HUES64 (cell line): ENCODE measurements around the gene PARD3.

Experiments used
- H3K27ac ChIP-seq: 2 replicates; pipeline ENCODE4 v1.7.0; 2013; ENCODE audit warnings: low read depth, low read length, inconsistent platforms
- H3K27me3 ChIP-seq: 2 replicates; pipeline ENCODE4 v1.6.1; 2013; ENCODE audit warnings: mild to moderate bottlenecking, low read length; ENCODE audit not compliant: insufficient read depth
- H3K36me3 ChIP-seq: 2 replicates; pipeline ENCODE4 v1.6.1; 2013; ENCODE audit warnings: mild to moderate bottlenecking, low read length; ENCODE audit not compliant: insufficient read depth
- H3K4me1 ChIP-seq: 2 replicates; pipeline ENCODE4 v1.6.1; 2013; ENCODE audit warnings: mild to moderate bottlenecking, low read length, moderate library complexity; ENCODE audit not compliant: insufficient read depth
- H3K4me3 ChIP-seq: 2 replicates; pipeline ENCODE4 v1.5.1; 2013; ENCODE audit warnings: mild to moderate bottlenecking, low read length, moderate library complexity
- H3K9ac ChIP-seq: 2 replicates; pipeline ENCODE4 v1.6.1; 2013; ENCODE audit warnings: mild to moderate bottlenecking, low read depth, low read length
- H3K9me3 ChIP-seq: 2 replicates; pipeline ENCODE4 v1.6.1; 2013; ENCODE audit warnings: low read depth, low read length; ENCODE audit not compliant: insufficient read depth
- WGBS: fragments of 150-250, 120-280 bp; methylation state at CpG from one replicate; pipeline ENCODE4 v1.1.7; 2013; ENCODE audit warnings: missing lambda C conversion rate; 5-methylcytosine and 5-hydroxymethylcytosine counted together

The PARD3 gene

DNA sequence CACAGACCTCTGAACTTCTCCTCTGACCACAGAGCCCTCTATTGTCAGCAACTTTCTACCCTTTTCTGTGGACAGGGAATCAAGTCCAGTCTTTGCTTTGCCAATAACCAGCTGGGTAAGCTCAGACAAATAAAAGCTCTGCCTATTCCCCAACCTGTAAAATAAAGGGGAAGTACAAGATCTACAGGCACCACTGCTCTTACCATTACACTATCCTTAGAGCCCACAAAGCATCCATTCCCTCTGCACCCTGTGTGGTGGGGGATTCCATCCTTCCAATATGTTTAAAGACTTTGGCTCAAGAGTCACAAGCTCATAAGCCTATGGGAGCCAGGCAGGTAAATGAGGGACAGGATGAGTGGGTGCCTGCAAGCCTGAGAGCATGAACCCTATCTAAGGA, 88.2 kb downstream of the PARD3 start:
- Histone ChIP-seq H3K27me3 (no peaks in the 10 kb centered on the region), H3K4me1 (0 out of 2 replicates have a peak, but pooled peaks cover 5% of the 10 kb centered on the region), H3K9me3 (no peaks in the 10 kb centered on the region), H3K27ac (no peak overlapping the region), H3K9ac (no peak overlapping the region), H3K36me3 (no peaks in the 10 kb centered on the region), H3K4me3 (no peak overlapping the region)

DNA sequence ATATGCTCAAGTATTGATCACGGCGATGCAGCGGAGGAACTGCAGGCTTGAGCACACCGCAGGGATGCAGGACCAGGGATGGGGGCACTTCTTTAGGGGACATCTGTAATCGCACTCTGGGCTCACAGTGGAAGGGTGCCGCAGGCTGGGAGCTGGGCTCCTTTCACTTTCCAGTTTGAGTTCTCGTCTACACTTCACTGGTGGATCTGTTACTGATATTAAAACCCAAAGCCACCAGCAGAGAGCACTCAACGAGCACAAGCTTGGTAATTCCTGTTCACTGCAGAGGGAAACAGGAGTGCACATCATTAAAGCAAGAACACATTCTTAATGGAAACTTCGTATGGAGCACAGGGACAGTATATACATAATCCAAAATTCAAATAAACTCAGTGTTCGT, 91.3 kb downstream of the PARD3 start:
- Histone ChIP-seq H3K4me1 (0 out of 2 replicates have a peak, but pooled peaks cover 4% of the 10 kb centered on the region), H3K4me3 (no peak overlapping the region), H3K9ac (no peak overlapping the region), H3K9me3 (no peaks in the 10 kb centered on the region), H3K27me3 (no peaks in the 10 kb centered on the region), H3K27ac (no peak overlapping the region), H3K36me3 (no peaks in the 10 kb centered on the region)
- 88% methylated on average over 10 of the region's 10 CpGs for WGBS

DNA sequence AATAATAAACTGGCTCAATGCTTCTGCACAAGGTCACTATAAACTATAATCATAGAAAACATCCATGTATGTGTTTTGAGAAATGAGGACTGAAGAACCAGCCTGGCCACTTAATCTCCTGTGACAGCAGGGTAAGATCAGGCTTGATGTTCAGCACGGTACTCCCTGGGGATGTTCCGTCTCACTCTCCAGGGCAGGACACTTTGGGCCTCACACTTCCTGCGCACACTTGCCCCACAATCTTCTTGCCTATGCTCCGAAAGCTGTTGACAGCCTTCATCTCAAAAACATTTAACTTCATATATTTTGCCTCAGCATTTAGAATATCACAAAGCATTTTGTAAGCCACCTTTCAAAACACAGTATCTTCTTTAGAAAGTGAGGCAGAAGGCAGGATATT, 92.7 kb downstream of the PARD3 start:
- Histone ChIP-seq H3K27me3 (no peaks in the 10 kb centered on the region), H3K27ac (no peak overlapping the region), H3K4me3 (no peak overlapping the region), H3K4me1 (no peaks in the 10 kb centered on the region), H3K9me3 (no peaks in the 10 kb centered on the region), H3K9ac (no peak overlapping the region), H3K36me3 (no peaks in the 10 kb centered on the region)
- 93% methylated on average over 4 of the region's 4 CpGs for WGBS

DNA sequence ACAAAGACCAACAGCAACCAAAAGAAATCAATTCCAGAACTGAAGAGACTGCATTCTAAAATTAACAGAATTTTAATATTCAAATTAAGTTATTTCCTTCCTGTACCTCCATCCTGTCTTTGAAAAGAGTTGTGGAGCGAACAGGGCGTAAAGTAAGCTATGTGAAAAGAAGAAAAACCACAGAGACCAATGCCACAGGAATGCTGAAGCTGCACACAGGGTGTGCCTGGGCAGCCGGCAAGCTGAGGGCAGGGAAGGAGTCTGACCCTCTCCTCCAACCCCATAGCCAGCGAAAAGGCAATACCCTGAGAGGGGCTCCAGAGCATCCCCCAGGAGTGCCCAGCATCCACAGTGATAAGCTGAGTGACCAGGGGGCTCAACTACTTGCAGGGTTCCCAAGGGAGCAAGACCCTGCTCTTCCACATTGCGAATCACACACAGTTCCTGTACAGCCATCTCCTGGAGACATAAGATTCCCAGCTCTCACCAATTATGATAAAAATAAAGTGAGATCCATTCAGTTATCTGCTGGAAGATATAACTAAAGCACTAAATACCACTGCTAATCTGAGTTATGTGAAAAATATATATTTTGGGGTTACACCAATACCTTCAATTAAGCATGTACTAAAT, 93.8 kb downstream of the PARD3 start:
- no peaks in the 10 kb centered on the region for H3K4me1 ChIP-seq
- WGBS: 95% methylated on average over 5 of the region's 5 CpGs
- no peak overlapping the region for H3K9ac ChIP-seq
- H3K4me3 ChIP-seq: no peak overlapping the region
- H3K27ac ChIP-seq: no peak overlapping the region
- no peaks in the 10 kb centered on the region for H3K36me3 ChIP-seq
- H3K9me3 ChIP-seq: no peaks in the 10 kb centered on the region
- H3K27me3 ChIP-seq: no peaks in the 10 kb centered on the region

DNA sequence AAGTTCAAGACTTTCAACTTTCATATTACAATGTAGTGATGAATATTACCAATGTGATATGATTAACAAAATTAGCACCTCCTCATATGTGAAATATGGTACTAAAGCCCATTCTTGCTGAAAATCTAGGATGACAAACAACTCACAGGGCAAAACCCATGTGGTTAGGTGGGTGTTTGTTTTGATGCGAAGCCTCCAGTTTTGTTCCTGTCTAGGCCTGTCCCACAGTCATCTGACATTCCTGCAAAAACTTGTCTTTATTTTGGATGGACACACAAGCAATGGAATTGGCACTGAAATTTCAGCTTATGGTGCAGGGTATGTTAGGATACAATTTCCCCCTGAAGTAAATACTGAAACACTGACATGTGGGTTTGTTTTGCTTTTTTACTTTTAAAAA, 95.3 kb downstream of the PARD3 start:
- 100% methylated on average over 1 of the region's 1 CpG for WGBS
- Histone ChIP-seq H3K27me3 (no peaks in the 10 kb centered on the region), H3K4me1 (no peaks in the 10 kb centered on the region), H3K4me3 (no peak overlapping the region), H3K36me3 (no peaks in the 10 kb centered on the region), H3K9ac (no peak overlapping the region), H3K9me3 (no peaks in the 10 kb centered on the region), H3K27ac (no peak overlapping the region)

DNA sequence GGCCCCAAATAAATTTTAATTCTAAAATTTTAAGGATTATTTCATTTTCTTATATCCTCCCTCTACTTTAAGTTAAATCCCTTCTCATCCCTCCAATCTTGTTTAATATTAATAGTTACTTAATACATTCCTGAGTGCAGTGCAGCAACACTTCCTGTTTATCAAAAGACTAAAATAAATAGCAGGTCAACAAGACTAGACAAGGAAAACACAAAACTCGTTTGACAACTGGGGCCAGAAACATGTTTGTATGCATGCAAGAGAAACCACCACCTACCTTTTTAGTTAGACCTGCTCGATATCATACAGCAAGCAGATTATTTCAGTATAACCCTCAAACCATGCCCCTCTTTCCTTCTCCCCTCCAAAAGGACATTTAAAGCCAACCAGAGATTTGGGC, 95.8 kb downstream of the PARD3 start:
- Histone ChIP-seq H3K4me1 (no peaks in the 10 kb centered on the region), H3K4me3 (no peak overlapping the region), H3K36me3 (no peaks in the 10 kb centered on the region), H3K9ac (no peak overlapping the region), H3K27me3 (no peaks in the 10 kb centered on the region), H3K27ac (no peak overlapping the region), H3K9me3 (no peaks in the 10 kb centered on the region)
- WGBS: 88% methylated on average over 2 of the region's 2 CpGs

DNA sequence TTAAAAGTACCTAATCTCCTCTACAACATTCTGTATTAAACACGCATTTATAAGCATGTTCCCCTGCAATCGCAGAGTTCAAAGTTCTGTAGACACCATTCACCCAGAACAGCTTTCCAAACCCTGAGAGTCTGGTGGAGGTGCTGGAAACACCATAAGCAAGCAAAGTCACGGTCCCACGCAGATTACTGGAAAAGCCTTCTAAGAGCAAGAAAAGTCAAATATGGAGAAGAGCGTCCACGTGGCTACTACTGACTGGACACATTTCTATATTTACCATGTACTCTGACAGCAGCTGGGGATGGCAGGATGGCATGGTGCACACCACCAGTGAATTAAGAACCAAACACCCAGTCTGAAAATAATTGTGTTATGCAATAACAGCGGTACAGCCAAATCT, 97.7 kb downstream of the PARD3 start:
- H3K4me1 ChIP-seq: peaks cover 5% of the 10 kb centered on the region; the same call in 1 of the 2 replicates
- 93% methylated on average over 7 of the region's 7 CpGs for WGBS
- no peaks in the 10 kb centered on the region for H3K27me3 ChIP-seq
- no peaks in the 10 kb centered on the region for H3K36me3 ChIP-seq
- H3K9me3 ChIP-seq: no peaks in the 10 kb centered on the region
- no peak overlapping the region for H3K4me3 ChIP-seq
- H3K9ac ChIP-seq: no peak overlapping the region
- H3K27ac ChIP-seq: no peak overlapping the region

DNA sequence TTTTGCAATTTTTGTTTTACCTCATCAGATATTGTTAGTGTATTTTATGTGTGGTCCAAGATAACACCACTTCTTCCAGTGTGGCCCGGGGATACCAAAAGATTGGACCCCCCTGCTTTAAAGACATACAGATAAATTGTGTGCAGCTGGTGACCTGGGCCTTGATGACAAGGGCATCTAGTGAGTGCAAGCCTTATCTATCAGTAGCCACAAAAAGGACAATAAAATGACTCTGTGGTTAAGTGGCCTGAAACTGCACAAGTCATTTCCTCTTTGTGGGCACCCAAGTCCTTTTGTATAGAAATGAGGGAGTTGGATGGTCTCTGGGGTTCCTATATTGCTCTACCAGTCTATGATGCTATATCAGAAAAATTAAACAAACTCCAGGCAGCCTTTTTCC, 98.1 kb downstream of the PARD3 start:
- Histone ChIP-seq H3K4me3 (no peak overlapping the region), H3K4me1 (peaks cover 8% of the 10 kb centered on the region; the same call in 1 of the 2 replicates), H3K9me3 (no peaks in the 10 kb centered on the region), H3K9ac (no peak overlapping the region), H3K27me3 (no peaks in the 10 kb centered on the region), H3K36me3 (no peaks in the 10 kb centered on the region), H3K27ac (no peak overlapping the region)
- 100% methylated on average over 1 of the region's 1 CpG for WGBS

DNA sequence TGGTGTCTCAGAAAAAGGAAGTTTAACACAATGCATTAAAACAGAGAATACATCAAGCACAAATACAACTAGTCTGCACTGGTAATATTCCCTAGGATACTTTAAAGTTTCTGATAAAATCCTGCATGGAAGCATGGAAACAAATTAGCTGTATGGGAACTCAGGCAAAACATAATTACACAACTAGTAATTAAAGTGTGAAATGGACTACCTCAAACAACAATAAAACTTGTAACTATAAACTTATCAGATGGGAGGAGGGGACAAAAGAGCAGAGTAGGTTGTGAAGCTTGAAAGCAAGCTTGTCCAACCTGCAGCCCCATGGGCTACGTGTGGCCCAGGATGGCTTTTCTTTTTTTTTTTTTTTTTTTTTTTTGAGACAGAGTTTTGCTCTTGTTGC, 98.9 kb downstream of the PARD3 start:
- Histone ChIP-seq H3K9ac (no peak overlapping the region), H3K27ac (no peak overlapping the region), H3K9me3 (no peaks in the 10 kb centered on the region), H3K4me3 (no peak overlapping the region), H3K4me1 (peaks cover 13% of the 10 kb centered on the region; the same call in 1 of the 2 replicates), H3K36me3 (no peaks in the 10 kb centered on the region), H3K27me3 (no peaks in the 10 kb centered on the region)
- WGBS: 83% methylated on average over 1 of the region's 1 CpG

DNA sequence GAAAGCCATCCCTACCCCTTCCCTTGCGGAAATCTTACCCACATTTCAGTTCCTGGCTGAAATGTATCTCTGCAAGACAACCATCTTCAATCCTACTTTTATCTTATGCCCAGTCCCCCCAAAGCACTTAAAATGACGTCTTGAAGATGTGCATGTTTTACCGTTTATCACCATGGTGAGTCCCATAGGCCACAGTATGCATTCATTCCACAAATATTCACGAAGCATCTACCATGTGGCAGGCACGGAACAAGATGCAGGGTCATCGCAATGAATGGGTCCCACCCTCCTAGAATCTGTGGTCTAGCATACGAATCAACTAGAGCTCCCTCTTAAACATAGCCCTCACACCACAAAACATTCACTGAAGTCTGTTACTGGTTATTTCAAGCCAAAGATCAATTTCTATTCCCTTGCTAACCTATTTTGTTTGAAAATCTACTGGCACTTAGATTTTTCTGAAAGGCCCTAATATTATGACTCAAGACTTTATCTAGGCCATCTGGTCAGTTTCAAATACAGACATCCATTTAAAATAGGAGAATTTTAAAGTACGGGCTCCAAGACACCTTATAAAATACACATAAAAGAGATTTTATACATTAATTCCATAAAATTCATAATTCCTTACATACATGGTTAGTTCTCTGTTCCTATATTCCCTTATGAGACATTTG, 99.4 kb downstream of the PARD3 start:
- no peak overlapping the region for H3K9ac ChIP-seq
- no peak overlapping the region for H3K4me3 ChIP-seq
- WGBS: 95% methylated on average over 8 of the region's 8 CpGs
- H3K9me3 ChIP-seq: no peaks in the 10 kb centered on the region
- H3K27me3 ChIP-seq: no peaks in the 10 kb centered on the region
- no peaks in the 10 kb centered on the region for H3K36me3 ChIP-seq
- no peak overlapping the region for H3K27ac ChIP-seq
- peaks cover 13% of the 10 kb centered on the region; the same call in 1 of the 2 replicates for H3K4me1 ChIP-seq

DNA sequence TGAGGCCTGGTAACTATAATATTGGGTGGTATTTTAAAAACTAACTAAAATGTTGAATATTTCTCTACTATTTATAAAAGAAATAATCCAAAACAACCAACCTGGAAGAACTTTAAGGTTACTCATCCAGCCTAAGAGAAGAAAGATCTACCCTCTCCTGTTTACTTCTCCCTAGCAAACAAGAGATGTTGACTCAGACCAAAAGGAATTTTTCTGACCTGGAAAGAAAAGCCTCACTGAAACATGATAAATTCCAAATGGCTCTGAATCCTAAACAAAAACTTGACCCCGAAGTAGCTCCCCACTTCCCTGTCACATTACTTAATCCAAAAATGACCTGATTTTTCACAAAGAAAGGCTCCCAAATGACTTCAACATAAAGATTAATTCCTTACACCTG, 101.2 kb downstream of the PARD3 start:
- Histone ChIP-seq H3K27me3 (no peaks in the 10 kb centered on the region), H3K4me3 (no peak overlapping the region), H3K9me3 (no peaks in the 10 kb centered on the region), H3K27ac (no peak overlapping the region), H3K36me3 (no peaks in the 10 kb centered on the region), H3K9ac (no peak overlapping the region), H3K4me1 (peaks cover 13% of the 10 kb centered on the region; the same call in 1 of the 2 replicates)
- WGBS: 80% methylated on average over 1 of the region's 1 CpG
